Muscle of leg (tissue), 11 donors: Measurements from ENCODE around the gene SPRYD4. TPM values are rescaled to one million over a fixed set of nuclear protein-coding genes. Genes with fewer than 3 reads are reported as not detected.
"Not testable (repeated sequence)": the region's sequence is repeated elsewhere in the genome, so short reads cannot be mapped to it uniquely, and the experiment has no call there.

ENCODE experiments used
- DNase-seq: peaks from one replicate; pipeline ENCODE4 v3.0.0; 2013
- H3K27ac ChIP-seq: one replicate; pipeline ENCODE4 v1.5.1; 2013; ENCODE audit warnings: mild to moderate bottlenecking, low read length, control low read depth
- H3K27me3 ChIP-seq: one replicate; pipeline ENCODE4 v1.6.1; 2013; ENCODE audit warnings: low read length; ENCODE audit not compliant: control insufficient read depth, insufficient read depth
- H3K36me3 ChIP-seq: one replicate; pipeline ENCODE4 v1.6.1; 2013; ENCODE audit warnings: low read length; ENCODE audit not compliant: control insufficient read depth, insufficient read depth
- H3K4me1 ChIP-seq: one replicate; pipeline ENCODE4 v1.6.1; 2013; ENCODE audit warnings: low read length; ENCODE audit not compliant: control insufficient read depth, insufficient read depth
- H3K4me3 ChIP-seq: one replicate; pipeline ENCODE4 v1.5.1; 2013; ENCODE audit warnings: low read length, control low read depth
- H3K9me3 ChIP-seq: replicated peaks from 2 replicates; pipeline ENCODE4 v1.6.1; 2013; ENCODE audit warnings: low read depth, low read length; ENCODE audit not compliant: control insufficient read depth
- WGBS: methylation state at CpG from one replicate; pipeline ENCODE4 v1.1.5; 2013; ENCODE audit warnings: missing lambda C conversion rate; ENCODE audit not compliant: insufficient coverage; 5-methylcytosine and 5-hydroxymethylcytosine counted together
- polyA plus RNA-seq, 8 donors: library from polyadenylated mRNA; unstranded; fragments of 120-200 nt; gene quantifications; one replicate each; pipeline versions ENCODE4 v1.2.1 to v1.2.3, GENCODE V29; 2013; ENCODE audit warnings: inconsistent platforms in 1 of 8, low replicate concordance in 1 of 8; ENCODE audit not compliant: insufficient read length in 8 of 8, insufficient read depth in 1 of 8
- total RNA-seq: library from RNA; stranded (reverse); fragments of 120-200 nt; gene quantifications from one replicate; pipeline ENCODE4 v1.2.4, GENCODE V29; 2013

SPRYD4 gene
- total and polyA plus RNA-seq, 9 donors, result 1.4 to 2.7 (median 1.9) TPM

GRCh38 chr12:56514014-56514318, 45.6 kb downstream of the SPRYD4 start:
- H3K27me3 ChIP-seq, H3K4me3 ChIP-seq, DNase-seq, H3K4me1 ChIP-seq, H3K9me3 ChIP-seq, H3K36me3 ChIP-seq, H3K27ac ChIP-seq: not testable (repeated sequence)
- WGBS, result 50% methylated on average over 2 of the region's 4 CpGs

- H3K27ac ChIP-seq, result no peak overlapping the region
- H3K9me3 ChIP-seq, result no peaks in the 10 kb centered on the region
- H3K4me3 ChIP-seq, result no peak overlapping the region
- H3K36me3 ChIP-seq, result no peaks in the 10 kb centered on the region
- no peaks in the 10 kb centered on the region for H3K27me3 ChIP-seq
- no CpG with 5 or more reads among the region's 2 CpGs for WGBS
- peaks cover 11% of the 10 kb centered on the region for H3K4me1 ChIP-seq
- no peak for DNase-seq
Observed at GRCh38 chr12:56517854-56518253, 49.5 kb downstream of the SPRYD4 start.

- Histone ChIP-seq H3K36me3 (no peaks in the 10 kb centered on the region), H3K4me3 (no peak overlapping the region), H3K4me1 (peaks cover 11% of the 10 kb centered on the region), H3K27ac (no peak overlapping the region), H3K9me3 (no peaks in the 10 kb centered on the region), H3K27me3 (no peaks in the 10 kb centered on the region)
- no peak for DNase-seq
- no CpG with 5 or more reads among the region's 2 CpGs for WGBS
Observed at GRCh38 chr12:56518570-56518969, 50.2 kb downstream of the SPRYD4 start.

- Histone ChIP-seq H3K27ac (peak overlapping the region; percentile 98), H3K4me1 (peaks cover 13% of the 10 kb centered on the region), H3K9me3 (no peaks in the 10 kb centered on the region), H3K36me3 (no peaks in the 10 kb centered on the region), H3K4me3 (no peak overlapping the region), H3K27me3 (no peaks in the 10 kb centered on the region)
- 84% methylated on average over 2 of the region's 3 CpGs for WGBS
- peak; percentile 73 for DNase-seq
Observed at GRCh38 chr12:56520048-56520447, 51.7 kb downstream of the SPRYD4 start.

- Histone ChIP-seq H3K9me3 (no peaks in the 10 kb centered on the region), H3K4me3 (no peak overlapping the region), H3K27me3 (no peaks in the 10 kb centered on the region), H3K36me3 (peaks cover 2% of the 10 kb centered on the region), H3K4me1 (peaks cover 13% of the 10 kb centered on the region), H3K27ac (peak overlapping the region; percentile 98)
- peak; percentile 48 for DNase-seq
- no CpG with 5 or more reads among the region's 1 CpG for WGBS
Observed at GRCh38 chr12:56520506-56520905, 52.1 kb downstream of the SPRYD4 start.

- peak overlapping the region; percentile 58 for H3K4me3 ChIP-seq
- no peaks in the 10 kb centered on the region for H3K27me3 ChIP-seq
- peak overlapping the region; percentile 98 for H3K27ac ChIP-seq
- H3K9me3 ChIP-seq, result no peaks in the 10 kb centered on the region
- no CpG with 5 or more reads among the region's 8 CpGs for WGBS
- DNase-seq, result no peak
- peaks cover 13% of the 10 kb centered on the region for H3K4me1 ChIP-seq
- H3K36me3 ChIP-seq, result peaks cover 2% of the 10 kb centered on the region
Observed at GRCh38 chr12:56521209-56521589, 52.8 kb downstream of the SPRYD4 start.

GRCh38 chr12:56521590-56522371, 53.4 kb downstream of the SPRYD4 start, which contains the start of gene RBMS2:
Gene RBMS2 (plus strand): TSS chr12:56521820. CDS start chr12:56522024, 204 bp downstream.
- Histone ChIP-seq H3K9me3 (no peaks in the 10 kb centered on the region), H3K4me3 (peak within 1 kb of the TSS; percentile 58), H3K27ac (peak within 1 kb of the TSS; percentile 98), H3K27me3 (no peaks in the 10 kb centered on the region), H3K36me3 (peaks cover 2% of the 10 kb centered on the region), H3K4me1 (peaks cover 13% of the 10 kb centered on the region)
- 0% methylated on average over 4 of the region's 15 CpGs for WGBS
- DNase-seq, result peak; percentile 99

- WGBS, result no CpG with 5 or more reads among the region's 4 CpGs
- H3K27me3 ChIP-seq, result no peaks in the 10 kb centered on the region
- peak; percentile 53 for DNase-seq
Observed at GRCh38 chr12:56522411-56523193, 54.2 kb downstream of the SPRYD4 start.

GRCh38 chr12:56528846-56529245, 60.5 kb downstream of the SPRYD4 start:
- Histone ChIP-seq H3K27ac (no peak overlapping the region), H3K27me3 (no peaks in the 10 kb centered on the region), H3K4me3 (no peak overlapping the region), H3K4me1 (peaks cover 3% of the 10 kb centered on the region), H3K36me3 (peaks cover 2% of the 10 kb centered on the region), H3K9me3 (no peaks in the 10 kb centered on the region)
- DNase-seq, result no peak
- 100% methylated on average over 1 of the region's 1 CpG for WGBS

More at GRCh38 chr12:56522411-56523193, 54.2 kb downstream of the SPRYD4 start:
- peak overlapping the region; percentile 98 for H3K27ac ChIP-seq
- no peaks in the 10 kb centered on the region for H3K9me3 ChIP-seq
- peaks cover 14% of the 10 kb centered on the region for H3K4me1 ChIP-seq
- H3K4me3 ChIP-seq, result peak overlapping the region; percentile 58
- peaks cover 2% of the 10 kb centered on the region for H3K36me3 ChIP-seq
